DMS114 treated with DMSO at 0.1 percent for 48 hours (cell line): ENCODE results near the gene LCE7A.

ENCODE experiments used
- DNase-seq: peaks from one replicate; lab custom pipeline; 2025; ENCODE audit not compliant: unreplicated experiment; lab: John Stamatoyannopoulos, UW

The LCE7A gene

GRCh38 chr1:152879559-152880198, 19.9 kb downstream of the LCE7A start:
- DNase-seq: no peak

GRCh38 chr1:152880316-152880715, 20.5 kb downstream of the LCE7A start:
- no peak for DNase-seq

- no peak for DNase-seq
Observed at GRCh38 chr1:152880907-152881306, 21.1 kb downstream of the LCE7A start.

- no peak for DNase-seq
Observed at GRCh38 chr1:152884085-152884484, 24.3 kb downstream of the LCE7A start.

GRCh38 chr1:152884506-152884905, 24.7 kb downstream of the LCE7A start:
- no peak for DNase-seq

- DNase-seq: no peak
Observed at GRCh38 chr1:152884966-152885624, 25.3 kb downstream of the LCE7A start.

GRCh38 chr1:152886085-152886484, 26.3 kb downstream of the LCE7A start:
- no peak for DNase-seq

- DNase-seq: no peak
Observed at GRCh38 chr1:152886758-152887409, 27.1 kb downstream of the LCE7A start.

- no peak for DNase-seq
Observed at GRCh38 chr1:152888126-152888525, 28.3 kb downstream of the LCE7A start.

- no peak for DNase-seq
Observed at GRCh38 chr1:152899027-152899426, 39.2 kb downstream of the LCE7A start.

GRCh38 chr1:152899883-152900282, 40.1 kb downstream of the LCE7A start:
- DNase-seq: no peak

GRCh38 chr1:152901631-152902030, 41.8 kb downstream of the LCE7A start:
- no peak for DNase-seq

- DNase-seq: no peak
Observed at GRCh38 chr1:152902636-152903035, 42.8 kb downstream of the LCE7A start.

- DNase-seq: no peak
Observed at GRCh38 chr1:152904688-152905440, 45.1 kb downstream of the LCE7A start.

- DNase-seq: no peak
Observed at GRCh38 chr1:152906023-152906565, 46.3 kb downstream of the LCE7A start.

GRCh38 chr1:152907686-152908601, 48.1 kb downstream of the LCE7A start, which contains the start of gene IVL:
Gene IVL (plus strand): TSS chr1:152908546. CDS start chr1:152909798, 1,252 bp downstream.
- no peak for DNase-seq

- no peak for DNase-seq
Observed at GRCh38 chr1:152909206-152909605, 49.4 kb downstream of the LCE7A start.
